GM18508 (cell line): ENCODE results near the gene CSPG4.

ENCODE experiments used
- ATAC-seq: cut with Tn5 transposase; IDR thresholded peaks from one replicate; pipeline ENCODE4 v1.9.1; 2021; ENCODE audit warnings: moderate number of reproducible peaks; ENCODE audit not compliant: insufficient read depth, unreplicated experiment

The CSPG4 gene

GRCh38 chr15:75654201-75654907 lies 58.3 kb downstream of the CSPG4 start:
- ATAC-seq = no peak

DNA sequence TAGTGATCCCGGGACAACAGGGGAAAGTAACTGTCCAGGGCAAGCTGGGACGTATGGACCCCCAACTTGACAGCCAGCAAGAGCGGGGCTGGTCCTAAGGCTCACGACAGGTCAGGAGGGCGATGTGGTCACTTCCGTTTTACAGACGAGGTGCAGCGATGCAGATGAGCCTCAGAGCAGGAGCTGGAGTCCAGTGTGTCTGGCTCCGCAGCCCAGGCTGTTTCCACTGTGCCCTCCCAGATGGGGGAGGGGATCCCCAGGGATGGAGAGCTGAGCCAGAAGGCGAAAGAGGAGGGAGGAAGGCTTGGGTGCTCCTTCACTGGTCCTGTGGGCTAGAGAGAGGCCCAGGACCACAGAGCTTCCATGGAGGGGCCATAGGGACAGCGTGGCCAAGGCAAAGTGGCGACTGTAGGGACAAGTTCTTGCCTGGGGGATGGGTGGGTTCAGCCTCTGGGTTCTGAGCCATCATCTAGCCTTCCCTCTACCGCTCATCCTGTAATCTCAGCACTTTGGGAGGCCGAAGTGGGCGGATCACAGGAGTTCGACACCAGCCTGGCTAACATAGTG lies 59.2 kb downstream of the CSPG4 start:
- no peak for ATAC-seq

DNA sequence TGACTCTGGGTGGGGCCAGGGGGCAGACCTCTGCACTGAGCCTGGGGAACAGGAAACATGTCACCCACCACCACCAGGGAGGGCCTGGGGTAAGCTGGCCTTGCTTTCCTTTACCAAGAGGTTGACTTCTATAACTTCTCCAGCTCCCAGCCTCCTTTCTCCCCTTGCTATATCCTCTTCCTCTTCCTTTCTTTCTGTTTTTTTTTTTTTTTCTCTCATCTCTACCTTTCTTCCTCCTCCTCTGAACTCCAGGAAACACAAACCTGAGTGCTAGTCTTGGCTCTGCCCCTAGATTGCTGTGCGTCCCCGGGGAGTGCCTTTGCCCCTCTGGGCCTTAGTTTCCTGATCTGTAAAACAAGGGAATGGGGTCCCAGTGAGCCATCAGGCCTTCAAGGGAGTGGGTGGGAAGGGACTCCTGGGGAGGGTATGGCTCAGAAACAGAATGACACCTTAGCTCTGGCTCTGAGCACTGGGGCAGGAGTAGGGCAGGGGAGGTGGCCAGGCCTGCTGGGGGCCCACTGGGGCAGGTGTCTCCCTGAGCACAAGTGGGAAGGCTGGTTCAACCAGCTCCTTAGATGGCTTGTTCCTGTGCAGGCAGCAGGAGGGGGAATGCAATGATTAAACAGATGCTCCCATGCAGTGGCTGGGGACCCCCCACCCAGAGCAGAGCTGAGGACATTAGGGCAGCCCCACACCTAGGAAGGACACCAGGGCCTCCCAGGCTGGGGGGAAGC lies 60.7 kb downstream of the CSPG4 start:
- no peak for ATAC-seq

GRCh38 chr15:75650908-75651809 lies 61.5 kb downstream of the CSPG4 start:
- no peak for ATAC-seq

DNA sequence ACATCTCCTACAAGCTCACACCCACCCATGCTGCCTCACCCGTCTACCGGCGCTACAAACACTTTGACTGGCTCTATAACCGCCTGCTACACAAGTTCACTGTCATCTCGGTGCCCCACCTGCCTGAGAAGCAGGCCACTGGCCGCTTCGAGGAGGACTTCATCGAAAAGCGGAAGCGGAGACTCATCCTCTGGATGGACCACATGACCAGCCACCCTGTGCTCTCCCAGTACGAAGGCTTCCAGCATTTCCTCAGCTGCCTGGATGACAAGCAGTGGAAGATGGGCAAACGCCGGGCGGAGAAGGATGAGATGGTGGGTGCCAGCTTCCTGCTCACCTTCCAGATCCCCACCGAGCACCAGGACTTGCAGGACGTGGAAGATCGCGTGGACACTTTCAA lies 62.8 kb downstream of the CSPG4 start:
- ATAC-seq = no peak

- ATAC-seq = no peak
Measured at GRCh38 chr15:75649045-75649761, 63.4 kb downstream of the CSPG4 start.

DNA sequence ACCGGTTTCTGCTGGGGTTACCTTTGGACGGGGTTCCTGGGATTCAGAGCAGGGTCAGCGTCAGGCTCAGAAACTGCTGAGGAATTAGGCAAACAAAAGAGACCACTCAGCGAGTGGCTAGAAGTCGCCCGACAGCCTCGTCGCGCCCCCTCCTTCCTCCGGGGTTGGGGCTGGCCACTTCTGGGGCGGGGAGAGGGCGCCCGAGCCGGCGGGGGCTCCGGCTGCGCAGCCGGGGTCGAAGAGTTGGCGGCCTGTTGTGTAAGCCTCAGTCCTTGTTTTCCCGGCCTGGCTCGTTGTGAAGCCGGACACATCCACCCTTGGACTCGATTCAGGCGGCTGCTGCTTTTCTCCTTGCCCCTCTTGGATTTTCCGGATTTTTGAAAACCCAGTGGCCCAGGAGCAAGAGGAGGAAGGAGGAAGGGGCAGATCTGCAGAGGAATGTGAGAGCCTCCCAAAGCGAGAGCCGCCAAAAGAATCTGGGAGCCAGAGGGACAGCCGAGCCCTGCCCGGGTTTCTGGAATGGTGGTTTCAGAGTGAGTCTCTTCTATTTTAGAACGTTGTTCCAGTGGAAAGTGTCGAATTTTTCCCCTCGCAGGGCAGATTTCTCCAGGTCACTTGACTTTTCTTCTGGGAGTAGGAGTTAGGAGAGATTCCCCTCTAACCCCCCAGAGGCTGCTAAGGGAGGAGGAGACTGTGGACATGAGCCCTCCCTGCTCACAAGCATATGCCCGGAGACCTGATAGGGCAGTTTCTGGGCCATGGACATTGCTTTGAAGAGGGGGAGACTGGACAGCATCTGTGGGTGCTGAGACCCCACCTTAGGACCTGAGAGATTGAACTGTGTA lies 64.3 kb downstream of the CSPG4 start:
- ATAC-seq = no peak

- no peak for ATAC-seq
Measured at GRCh38 chr15:75647370-75648155, 65.1 kb downstream of the CSPG4 start, which contains the start of gene SNX33. SNX33 (plus strand) TSS chr15:75647912; CDS start chr15:75649103, 1,191 bp downstream.

- ATAC-seq = no peak
Measured at GRCh38 chr15:75646944-75647364, 65.7 kb downstream of the CSPG4 start.

GRCh38 chr15:75646112-75646943 lies 66.3 kb downstream of the CSPG4 start:
- ATAC-seq = no peak

GRCh38 chr15:75644376-75644775 lies 68.3 kb downstream of the CSPG4 start:
- no peak for ATAC-seq

- no peak for ATAC-seq
Measured at GRCh38 chr15:75641603-75642002, 71.0 kb downstream of the CSPG4 start.

GRCh38 chr15:75641179-75641503 lies 71.5 kb downstream of the CSPG4 start:
- ATAC-seq = no peak

DNA sequence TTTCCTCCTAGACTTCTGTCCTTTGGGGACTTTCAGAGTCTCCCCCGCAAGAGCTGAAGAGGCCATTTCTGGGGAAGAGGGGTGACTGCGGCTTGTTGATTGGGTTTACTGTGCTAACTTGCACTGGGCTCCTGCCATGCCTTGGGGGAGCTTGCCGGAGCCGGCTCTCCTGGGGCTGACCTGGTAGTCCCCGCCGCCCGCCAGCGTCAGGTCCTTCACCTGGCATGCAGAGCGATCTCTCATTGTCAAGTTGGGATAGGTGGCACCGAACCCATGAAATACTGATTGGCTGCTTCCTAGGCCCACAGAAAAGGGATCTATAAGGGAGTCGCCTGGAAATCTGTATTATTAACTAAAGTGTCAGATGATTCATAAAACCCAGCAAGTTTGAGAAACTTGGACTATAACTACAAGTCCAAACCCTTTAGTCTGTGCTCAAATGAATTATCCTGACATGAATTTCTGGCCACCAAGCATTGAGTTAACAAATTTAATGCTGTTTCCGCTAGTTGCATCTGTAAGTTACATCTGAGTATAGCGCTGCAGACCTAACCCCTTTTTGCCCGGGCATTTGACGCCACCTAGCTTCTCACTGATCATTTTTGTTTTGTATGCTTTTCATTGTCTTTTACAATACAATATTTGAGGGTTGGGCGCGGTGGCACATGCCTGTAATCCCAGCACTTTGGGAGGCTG lies 72.0 kb downstream of the CSPG4 start:
- no peak for ATAC-seq

DNA sequence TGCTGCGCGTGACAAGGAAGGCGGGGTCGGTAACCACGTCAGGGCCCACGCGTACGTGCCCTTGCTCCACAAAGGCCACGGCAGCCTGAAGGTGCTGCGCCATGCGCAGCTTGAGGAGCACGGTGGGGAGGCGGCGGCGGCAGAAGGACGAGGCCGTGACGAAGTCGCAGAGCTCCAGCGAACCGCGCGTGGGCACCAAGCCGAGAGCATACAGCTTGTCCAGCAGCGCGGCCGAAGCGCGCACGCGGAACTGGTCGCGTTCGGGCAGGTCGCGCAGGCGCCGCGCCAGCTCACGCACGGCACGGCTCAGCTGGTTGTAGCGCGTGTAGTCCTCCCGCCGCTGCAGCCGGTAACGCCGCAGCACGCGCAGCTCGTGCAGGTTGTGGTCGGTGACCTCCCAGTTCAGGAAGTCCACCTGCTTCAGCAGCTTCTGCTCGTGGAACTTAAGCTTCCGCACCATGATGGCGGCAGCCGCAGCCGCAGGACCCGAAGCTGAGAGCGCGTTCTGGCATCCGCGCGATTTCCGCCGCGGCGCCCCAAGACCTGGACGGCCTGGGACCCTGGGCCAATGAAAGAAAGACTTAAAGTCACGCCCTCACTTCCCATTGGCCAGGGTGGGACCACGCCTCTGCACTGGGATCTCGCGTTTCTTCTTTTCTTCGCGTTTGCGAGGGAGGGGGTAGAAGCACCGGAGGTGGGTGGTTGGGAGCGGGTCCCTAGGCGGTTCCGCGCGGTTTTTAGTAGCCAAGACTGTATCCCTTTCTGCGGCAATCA lies 72.8 kb downstream of the CSPG4 start, which contains the start of gene IMP3:
Gene IMP3, minus strand, starts transcription at position 516 of the 774 bp plus-strand sequence. Its CDS starts 56 bp downstream, at position 460.
- ATAC-seq = peak; percentile 52

DNA sequence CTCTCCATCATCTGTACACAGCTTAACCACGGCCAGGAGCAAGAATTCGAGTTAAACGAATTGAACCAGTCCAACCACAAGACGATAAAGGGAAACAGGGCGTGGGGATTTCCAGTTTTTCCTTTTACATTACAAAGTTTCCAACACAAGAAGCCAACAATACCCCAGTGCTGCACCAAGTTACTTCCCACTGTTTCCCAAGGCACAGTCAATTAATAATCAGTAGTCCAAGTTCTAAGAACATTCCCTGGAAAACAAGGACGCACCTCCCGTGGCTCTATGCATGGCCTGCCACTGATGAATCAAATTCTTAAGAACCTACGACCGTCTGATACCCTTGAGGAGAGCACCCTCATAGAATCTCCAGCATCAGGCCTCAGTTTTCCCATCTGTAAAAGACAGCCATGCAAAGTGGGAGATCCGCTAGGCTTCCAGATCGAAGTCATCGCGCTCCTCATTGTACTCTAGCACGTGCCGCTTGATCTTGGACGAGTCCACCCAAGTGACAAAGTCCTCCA lies 73.4 kb downstream of the CSPG4 start:
- ATAC-seq = no peak
